Measurements from ENCODE around the gene CIB2.

GRCh38 chr15:78083687-78084448 is 47.4 kb downstream of the CIB2 start:
- TF ChIP-seq CTCF (IDR thresholded peaks at IDR 0.05) (no peak), POLR2A (IDR thresholded peaks at IDR 0.05) (no peak)
